HepG2 (cell line): ENCODE data around the gene HIF3A. TPM values are rescaled to one million over a fixed set of nuclear protein-coding genes. Genes with fewer than 3 reads are reported as not detected.

Experiments
- ARID2 ChIP-seq: sonication (generic); formaldehyde crosslinking; IDR thresholded peaks from 2 replicates; pipeline ENCODE4 v1.8.1; 2022; ENCODE audit warnings: mild to moderate bottlenecking, missing genetic modification reagents, borderline replicate concordance
- DNMT1 ChIP-seq: sonication (generic); formaldehyde crosslinking; IDR thresholded peaks from 2 replicates; pipeline ENCODE4 v1.5.1; 2020; ENCODE audit warnings: mild to moderate bottlenecking, missing genetic modification reagents
- EZH2 ChIP-seq: conservative IDR thresholded peaks from 2 replicates; pipeline ENCODE4 v1.6.1; 2012; ENCODE audit warnings: mild to moderate bottlenecking, low read depth, low read length, moderate library complexity
- GABPA ChIP-seq, 2 experiments: IDR thresholded peaks; 2 replicates each; pipeline ENCODE4 v1.6.1; 2011 to 2016; ENCODE audit warnings: low read depth in 2 of 2, low read length in 1 of 2, missing biosample characterization in 1 of 2, missing genetic modification characterization in 1 of 2
- IKZF4 ChIP-seq: sonication (generic); formaldehyde crosslinking; IDR thresholded peaks from 2 replicates; pipeline ENCODE4 v1.5.1; 2020; ENCODE audit warnings: borderline replicate concordance, mild to moderate bottlenecking, low read depth, missing genetic modification reagents; ENCODE audit errors: not compliant biosample characterization
- KDM1A ChIP-seq: IDR thresholded peaks from 2 replicates; pipeline ENCODE4 v1.6.1; 2016; ENCODE audit warnings: missing compliant biosample characterization
- MTA3 ChIP-seq: sonication (generic); formaldehyde crosslinking; IDR thresholded peaks from 2 replicates; pipeline ENCODE4 v1.4.0; 2020; ENCODE audit warnings: missing genetic modification reagents
- PHF21A ChIP-seq: sonication (generic); formaldehyde crosslinking; IDR thresholded peaks from 2 replicates; pipeline ENCODE4 v1.5.0; 2020; ENCODE audit warnings: mild to moderate bottlenecking, missing genetic modification reagents
- RAD51 ChIP-seq: fragments of 450-650 bp; IDR thresholded peaks from 2 replicates; pipeline ENCODE4 v1.6.1; 2016; ENCODE audit warnings: borderline replicate concordance
- RBAK ChIP-seq: sonication (generic); formaldehyde crosslinking; IDR thresholded peaks from 2 replicates; pipeline ENCODE4 v1.5.1; 2020; ENCODE audit warnings: mild to moderate bottlenecking, missing genetic modification reagents
- RBM39 ChIP-seq: fragments of 200-400 bp; formaldehyde crosslinking; IDR thresholded peaks from one replicate; pipeline ENCODE4 v1.6.1; 2018; ENCODE audit warnings: antibody characterized with exemption, mild to moderate bottlenecking, low read depth, low read length; ENCODE audit not compliant: poor library complexity, severe bottlenecking
- RELA ChIP-seq: sonication (generic); formaldehyde crosslinking; IDR thresholded peaks from 2 replicates; pipeline ENCODE4 v1.4.0; 2020; ENCODE audit warnings: missing genetic modification reagents
- REXO4 ChIP-seq: sonication (generic); formaldehyde crosslinking; IDR thresholded peaks from 2 replicates; pipeline ENCODE4 v1.8.0; 2022; ENCODE audit warnings: missing genetic modification reagents, mild to moderate bottlenecking, borderline replicate concordance
- TARDBP ChIP-seq: sonication (generic); formaldehyde crosslinking; IDR thresholded peaks from 2 replicates; pipeline ENCODE4 v1.8.0; 2022; ENCODE audit warnings: mild to moderate bottlenecking, missing genetic modification reagents
- TCF7 ChIP-seq: sonication (generic); IDR thresholded peaks from 2 replicates; pipeline ENCODE4 v1.6.1; 2016; ENCODE audit warnings: antibody characterized with exemption, low read depth
- TOE1 ChIP-seq: sonication (generic); formaldehyde crosslinking; IDR thresholded peaks from 2 replicates; pipeline ENCODE4 v1.4.0; 2020; ENCODE audit warnings: mild to moderate bottlenecking, missing genetic modification reagents
- ZNF143 ChIP-seq: sonication (generic); formaldehyde crosslinking; IDR thresholded peaks from 2 replicates; pipeline ENCODE4 v1.4.0; 2020; ENCODE audit warnings: missing genetic modification reagents
- ZNF17 ChIP-seq: sonication (generic); formaldehyde crosslinking; IDR thresholded peaks from 2 replicates; pipeline ENCODE4 v1.5.0; 2020; ENCODE audit warnings: mild to moderate bottlenecking, missing genetic modification reagents
- ZNF274 ChIP-seq: sonication (generic); formaldehyde crosslinking; IDR thresholded peaks from 2 replicates; pipeline ENCODE4 v1.5.1; 2020; ENCODE audit warnings: mild to moderate bottlenecking, missing genetic modification reagents
- ZNF292 ChIP-seq: sonication (generic); formaldehyde crosslinking; IDR thresholded peaks from 2 replicates; pipeline ENCODE4 v1.8.1; 2022; ENCODE audit warnings: mild to moderate bottlenecking, low read depth, missing genetic modification reagents, borderline replicate concordance
- ZNF441 ChIP-seq: sonication (generic); formaldehyde crosslinking; IDR thresholded peaks from 2 replicates; pipeline ENCODE4 v1.7.0; 2021; ENCODE audit warnings: missing genetic modification reagents, borderline replicate concordance
- ZNF572 ChIP-seq: sonication (generic); formaldehyde crosslinking; IDR thresholded peaks from 2 replicates; pipeline ENCODE4 v1.5.1; 2020; ENCODE audit warnings: mild to moderate bottlenecking, missing genetic modification reagents
- ZNF776 ChIP-seq: sonication (generic); formaldehyde crosslinking; IDR thresholded peaks from 2 replicates; pipeline ENCODE4 v1.4.0; 2020; ENCODE audit warnings: mild to moderate bottlenecking, missing genetic modification reagents
- polyA plus RNA-seq, 8 experiments: library from polyadenylated mRNA; depleted of rRNA in 3 of 8; stranded (reverse) in 7 of 8; unstranded in 1 of 8; fragments of >200 nt; fragmentation: Illumina TruSeq in 4 of 8; extraction: Trizol in 4 of 8; gene quantifications; 2 replicates each; pipeline versions ENCODE4 v1.2.1 to v1.2.3, GENCODE V29; 2011 to 2016; ENCODE audit warnings: low read depth in 4 of 8, missing spikeins in 1 of 8, mixed read lengths in 1 of 8; ENCODE audit not compliant: insufficient read depth in 1 of 8
- total RNA-seq, 5 experiments: library from RNA; depleted of rRNA; stranded (reverse); fragments of >200 nt; fragmentation: Illumina TruSeq; extraction: Trizol; gene quantifications; 2 replicates each; pipeline ENCODE4 v1.2.3, GENCODE V29; 2016; ENCODE audit warnings: low read depth in 1 of 5
- TF ChIP-seq, protein P1 (sequence below): sonication (generic); formaldehyde crosslinking; IDR thresholded peaks from 2 replicates; pipeline ENCODE4 v1.5.1; 2020; ENCODE audit warnings: mild to moderate bottlenecking, missing genetic modification reagents, moderate library complexity
- TF ChIP-seq, protein P2 (sequence below): sonication (generic); formaldehyde crosslinking; conservative IDR thresholded peaks from 2 replicates; pipeline ENCODE4 v1.5.0; 2020; ENCODE audit warnings: missing genetic modification reagents
- TF ChIP-seq, protein P3 (sequence below): sonication (generic); formaldehyde crosslinking; IDR thresholded peaks from 2 replicates; pipeline ENCODE4 v1.8.0; 2022; ENCODE audit warnings: low read depth, missing genetic modification reagents

HIF3A gene
- total and polyA plus RNA-seq, 2 of the 13 experiments (the other 11 are each of a cell fraction or from before 2014, with no cell fraction given), result 0.09 to 0.22 TPM

DNA sequence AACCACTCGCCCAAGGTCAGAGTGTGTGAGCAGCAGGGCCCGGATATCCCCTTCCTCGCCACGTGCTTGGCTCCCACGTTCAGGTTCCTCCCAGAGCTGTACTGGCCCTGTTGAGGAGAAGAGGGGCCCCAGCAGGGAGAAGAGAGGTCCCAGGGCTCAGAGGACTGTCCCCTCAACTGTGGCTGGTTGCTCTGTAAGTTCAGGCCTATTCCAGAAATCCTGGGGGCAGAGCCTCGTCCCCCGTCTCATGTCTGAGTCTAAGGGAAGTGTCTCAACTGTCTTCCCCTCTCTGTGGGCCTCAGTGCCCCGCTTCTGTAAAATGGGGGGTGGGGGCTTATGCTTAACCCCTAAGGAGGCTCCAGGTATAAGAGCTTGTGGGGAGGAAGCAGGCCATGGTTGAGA, 53.9 kb downstream of the HIF3A start (continued):
- TF ChIP-seq ZNF776 (CRISPR knock-in tag) (no peak), RBM39 (no peak), TCF7 (no peak), KDM1A (CRISPR knock-in tag) (no peak), RELA (CRISPR knock-in tag) (no peak), TARDBP (CRISPR knock-in tag) (no peak), ZNF274 (CRISPR knock-in tag) (no peak), ZNF441 (no peak), ZNF17 (CRISPR knock-in tag) (no peak), MTA3 (no peak), ZNF572 (CRISPR knock-in tag) (no peak), REXO4 (CRISPR knock-in tag) (no peak), DNMT1 (CRISPR knock-in tag) (no peak), ZNF292 (CRISPR knock-in tag) (no peak), TOE1 (CRISPR knock-in tag) (no peak), GABPA (IDR thresholded peaks at IDR 0.05; ENCODE audit: low read depth, low read length) (no peak), GABPA (CRISPR knock-in tag; IDR thresholded peaks at IDR 0.05; ENCODE audit: low read depth) (peak; percentile 35; the same call in 1 of the 2 replicates), ZNF143 (CRISPR knock-in tag) (no peak), RBAK (CRISPR knock-in tag) (no peak), IKZF4 (CRISPR knock-in tag) (no peak), PHF21A (CRISPR knock-in tag) (no peak), EZH2 (no peak), ARID2 (no peak), RAD51 (no peak)
- TF ChIP-seq, protein P1, sequence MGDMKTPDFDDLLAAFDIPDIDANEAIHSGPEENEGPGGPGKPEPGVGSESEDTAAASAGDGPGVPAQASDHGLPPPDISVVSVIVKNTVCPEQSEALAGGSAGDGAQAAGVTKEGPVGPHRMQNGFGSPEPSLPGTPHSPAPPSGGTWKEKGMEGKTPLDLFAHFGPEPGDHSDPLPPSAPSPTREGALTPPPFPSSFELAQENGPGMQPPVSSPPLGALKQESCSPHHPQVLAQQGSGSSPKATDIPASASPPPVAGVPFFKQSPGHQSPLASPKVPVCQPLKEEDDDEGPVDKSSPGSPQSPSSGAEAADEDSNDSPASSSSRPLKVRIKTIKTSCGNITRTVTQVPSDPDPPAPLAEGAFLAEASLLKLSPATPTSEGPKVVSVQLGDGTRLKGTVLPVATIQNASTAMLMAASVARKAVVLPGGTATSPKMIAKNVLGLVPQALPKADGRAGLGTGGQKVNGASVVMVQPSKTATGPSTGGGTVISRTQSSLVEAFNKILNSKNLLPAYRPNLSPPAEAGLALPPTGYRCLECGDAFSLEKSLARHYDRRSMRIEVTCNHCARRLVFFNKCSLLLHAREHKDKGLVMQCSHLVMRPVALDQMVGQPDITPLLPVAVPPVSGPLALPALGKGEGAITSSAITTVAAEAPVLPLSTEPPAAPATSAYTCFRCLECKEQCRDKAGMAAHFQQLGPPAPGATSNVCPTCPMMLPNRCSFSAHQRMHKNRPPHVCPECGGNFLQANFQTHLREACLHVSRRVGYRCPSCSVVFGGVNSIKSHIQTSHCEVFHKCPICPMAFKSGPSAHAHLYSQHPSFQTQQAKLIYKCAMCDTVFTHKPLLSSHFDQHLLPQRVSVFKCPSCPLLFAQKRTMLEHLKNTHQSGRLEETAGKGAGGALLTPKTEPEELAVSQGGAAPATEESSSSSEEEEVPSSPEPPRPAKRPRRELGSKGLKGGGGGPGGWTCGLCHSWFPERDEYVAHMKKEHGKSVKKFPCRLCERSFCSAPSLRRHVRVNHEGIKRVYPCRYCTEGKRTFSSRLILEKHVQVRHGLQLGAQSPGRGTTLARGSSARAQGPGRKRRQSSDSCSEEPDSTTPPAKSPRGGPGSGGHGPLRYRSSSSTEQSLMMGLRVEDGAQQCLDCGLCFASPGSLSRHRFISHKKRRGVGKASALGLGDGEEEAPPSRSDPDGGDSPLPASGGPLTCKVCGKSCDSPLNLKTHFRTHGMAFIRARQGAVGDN, result peak; percentile 95
- TF ChIP-seq, protein P2, sequence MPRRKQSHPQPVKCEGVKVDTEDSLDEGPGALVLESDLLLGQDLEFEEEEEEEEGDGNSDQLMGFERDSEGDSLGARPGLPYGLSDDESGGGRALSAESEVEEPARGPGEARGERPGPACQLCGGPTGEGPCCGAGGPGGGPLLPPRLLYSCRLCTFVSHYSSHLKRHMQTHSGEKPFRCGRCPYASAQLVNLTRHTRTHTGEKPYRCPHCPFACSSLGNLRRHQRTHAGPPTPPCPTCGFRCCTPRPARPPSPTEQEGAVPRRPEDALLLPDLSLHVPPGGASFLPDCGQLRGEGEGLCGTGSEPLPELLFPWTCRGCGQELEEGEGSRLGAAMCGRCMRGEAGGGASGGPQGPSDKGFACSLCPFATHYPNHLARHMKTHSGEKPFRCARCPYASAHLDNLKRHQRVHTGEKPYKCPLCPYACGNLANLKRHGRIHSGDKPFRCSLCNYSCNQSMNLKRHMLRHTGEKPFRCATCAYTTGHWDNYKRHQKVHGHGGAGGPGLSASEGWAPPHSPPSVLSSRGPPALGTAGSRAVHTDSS, result no peak
- TF ChIP-seq, protein P3, sequence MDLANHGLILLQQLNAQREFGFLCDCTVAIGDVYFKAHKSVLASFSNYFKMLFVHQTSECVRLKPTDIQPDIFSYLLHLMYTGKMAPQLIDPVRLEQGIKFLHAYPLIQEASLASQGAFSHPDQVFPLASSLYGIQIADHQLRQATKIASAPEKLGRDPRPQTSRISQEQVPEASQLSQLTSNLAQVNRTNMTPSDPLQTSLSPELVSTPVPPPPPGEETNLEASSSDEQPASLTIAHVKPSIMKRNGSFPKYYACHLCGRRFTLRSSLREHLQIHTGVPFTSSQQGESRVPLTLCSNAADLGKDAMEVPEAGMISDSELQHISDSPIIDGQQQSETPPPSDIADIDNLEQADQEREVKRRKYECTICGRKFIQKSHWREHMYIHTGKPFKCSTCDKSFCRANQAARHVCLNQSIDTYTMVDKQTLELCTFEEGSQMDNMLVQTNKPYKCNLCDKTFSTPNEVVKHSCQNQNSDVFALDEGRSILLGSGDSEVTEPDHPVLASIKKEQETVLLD, result no peak
